ENCODE data around the gene POGLUT3. TPM values are rescaled to one million over a fixed set of nuclear protein-coding genes. Genes with fewer than 3 reads are reported as not detected.

POGLUT3 gene
- polyA plus RNA-seq, 2 of the 4 experiments (the other 2 are of a cell fraction) = 15.3 to 22.6 TPM

- no peak for ATAC-seq
- no peak overlapping the region for H3K4me2 ChIP-seq
- no peak overlapping the region for H3K27ac ChIP-seq
- TF ChIP-seq HOXB13 (CRISPR knock-in tag; IDR thresholded peaks at IDR 0.05; ENCODE audit: low read depth) = no peak
- TF ChIP-seq E2F6 (IDR thresholded peaks at IDR 0.05; ENCODE audit: borderline replicate concordance, low read depth) = no peak
- TF ChIP-seq TFCP2L1 (CRISPR knock-in tag; IDR thresholded peaks at IDR 0.05) = no peak
- no peak for TF ChIP-seq RAD21 (conservative IDR thresholded peaks at IDR 0.05 in 1 of 2, IDR thresholded peaks at IDR 0.05 in 1 of 2)
- no peak for TF ChIP-seq POLR2AphosphoS2 (conservative IDR thresholded peaks at IDR 0.05; ENCODE audit: low read length)
- no peak for TF ChIP-seq MAX (IDR thresholded peaks at IDR 0.05)
- TF ChIP-seq EP300 (IDR thresholded peaks at IDR 0.05) = no peak
- TF ChIP-seq RARB (CRISPR knock-in tag; IDR thresholded peaks at IDR 0.05) = no peak
- no peak for TF ChIP-seq NPAS2 (CRISPR knock-in tag; IDR thresholded peaks at IDR 0.05; ENCODE audit: borderline replicate concordance)
- TF ChIP-seq CEBPB (IDR thresholded peaks at IDR 0.05) = no peak
- no peak for TF ChIP-seq JUN (IDR thresholded peaks at IDR 0.05)
- TF ChIP-seq NFE2L2 (conservative IDR thresholded peaks at IDR 0.05; ENCODE audit: low read length) = no peak
- TF ChIP-seq REST (IDR thresholded peaks at IDR 0.05) = no peak
- no peak for TF ChIP-seq ZFP36 (IDR thresholded peaks at IDR 0.05; ENCODE audit: borderline replicate concordance, partially characterized antibody)
- no peak for TF ChIP-seq FOSL2 (IDR thresholded peaks at IDR 0.05)
- TF ChIP-seq FOSL2 (CRISPR knock-in tag; IDR thresholded peaks at IDR 0.05) = no peak
- no peak for TF ChIP-seq NR3C1 (IDR thresholded peaks at IDR 0.05)
- no peak for TF ChIP-seq CHD2 (IDR thresholded peaks at IDR 0.05; ENCODE audit: low read length, partially characterized antibody)
- CTCF ChIA-PET = no interaction called here
- H3K9me3 ChIP-seq = peaks cover 8% of the 10 kb centered on the region; the same call in 2 of the 3 replicates
- no peak for DNase-seq (ENCODE audit: low read depth in 1 of 2, low spot score in 1 of 2)
- 63% methylated on average over 2 of the region's 2 CpGs for WGBS (ENCODE audit: missing lambda C conversion rate)
- no peak overlapping the region for H3K4me3 ChIP-seq
- POLR2A ChIA-PET = no interaction called here
- no peaks in the 10 kb centered on the region for H3K4me1 ChIP-seq
- FAIRE-seq = no peak
These were observed 44.9 kb downstream of the POGLUT3 start for GRCh38 chr11:108453207-108453835.

Other genes starting within 250 kb of the POGLUT3 start
- gene C11orf65, start 30.9 kb downstream of the POGLUT3 start, polyA plus RNA-seq (2011; rRNA removed) = 0.24 and 0.72 TPM in 2 replicates
- 0.16 to 0.38 TPM (median 0.19 TPM) in 3 replicates for gene C11orf65, start 30.9 kb downstream of the POGLUT3 start, polyA plus RNA-seq (2017; fragmentation: RNase III; extraction: RNeasy Plus Mini Kit Qiagen cat#74134 plus additional on column Dnase treatment)
- 0.37 and 0.41 TPM in 2 replicates for gene EXPH5, start 95.4 kb upstream of the POGLUT3 start, polyA plus RNA-seq (2011; rRNA removed)
- gene EXPH5, start 95.4 kb upstream of the POGLUT3 start, polyA plus RNA-seq (2017; fragmentation: RNase III; extraction: RNeasy Plus Mini Kit Qiagen cat#74134 plus additional on column Dnase treatment) = 0.01 to 0.03 TPM (median 0.01 TPM) in 3 replicates
- 188 and 189 TPM in 2 replicates for gene DDX10, start 166.7 kb upstream of the POGLUT3 start, polyA plus RNA-seq (2011; rRNA removed)
- 46.0 to 56.2 TPM (median 46.9 TPM) in 3 replicates for gene DDX10, start 166.7 kb upstream of the POGLUT3 start, polyA plus RNA-seq (2017; fragmentation: RNase III; extraction: RNeasy Plus Mini Kit Qiagen cat#74134 plus additional on column Dnase treatment)

Measured in A549 (cell line).